Trophoblast cell (in vitro differentiated cells and primary cell): ENCODE data around the gene AKTIP.
A peak's percentile ranks its signal among the peaks of the same experiment; 100 is the strongest.

Experiments used
- DNase-seq, 2 donors: peaks; one replicate each; pipeline ENCODE4 v3.0.0-alpha.2; 2016
- H2AFZ ChIP-seq: 2 replicates; pipeline ENCODE4 v1.6.1; 2013; ENCODE audit warnings: low read length, moderate library complexity, mild to moderate bottlenecking; ENCODE audit not compliant: insufficient read depth, poor library complexity
- H2AK5ac ChIP-seq: 2 replicates; pipeline ENCODE4 v1.6.1; 2013; ENCODE audit warnings: mild to moderate bottlenecking, low read length
- H2BK120ac ChIP-seq: 2 replicates; pipeline ENCODE4 v1.6.1; 2013; ENCODE audit warnings: low read length, mild to moderate bottlenecking, moderate library complexity; ENCODE audit not compliant: insufficient read depth, poor library complexity
- H2BK12ac ChIP-seq: 2 replicates; pipeline ENCODE4 v1.6.1; 2013; ENCODE audit warnings: mild to moderate bottlenecking, low read length, moderate library complexity
- H2BK5ac ChIP-seq: 2 replicates; pipeline ENCODE4 v1.6.1; 2013; ENCODE audit warnings: low read length, low read depth, moderate library complexity, mild to moderate bottlenecking; ENCODE audit not compliant: poor library complexity
- H3K14ac ChIP-seq: 2 replicates; pipeline ENCODE4 v1.6.1; 2013; ENCODE audit warnings: mild to moderate bottlenecking, low read length
- H3K18ac ChIP-seq: 2 replicates; pipeline ENCODE4 v1.6.1; 2013; ENCODE audit warnings: mild to moderate bottlenecking, low read length
- H3K23ac ChIP-seq: 2 replicates; pipeline ENCODE4 v1.6.1; 2013; ENCODE audit warnings: low read length
- H3K27ac ChIP-seq: 2 replicates; pipeline ENCODE4 v1.5.1; 2013; ENCODE audit warnings: low read depth, mild to moderate bottlenecking, inconsistent platforms, low read length, moderate library complexity
- H3K27me3 ChIP-seq: 2 replicates; pipeline ENCODE4 v1.6.1; 2013; ENCODE audit warnings: inconsistent platforms, mild to moderate bottlenecking, low read length, moderate library complexity; ENCODE audit not compliant: insufficient read depth
- H3K36me3 ChIP-seq, 2 experiments: 1 replicate in 1 of 2; 2 replicates in 1 of 2; pipeline ENCODE4 v1.6.1; 2013; ENCODE audit warnings: low read length in 2 of 2, mild to moderate bottlenecking in 2 of 2, moderate library complexity in 1 of 2; ENCODE audit not compliant: insufficient read depth in 2 of 2, control insufficient read depth in 1 of 2
- H3K4ac ChIP-seq: 2 replicates; pipeline ENCODE4 v1.6.1; 2013; ENCODE audit warnings: low read depth, mild to moderate bottlenecking, low read length, moderate library complexity
- H3K4me1 ChIP-seq, 2 experiments: 1 replicate in 1 of 2; 2 replicates in 1 of 2; pipeline ENCODE4 v1.6.1; 2013; ENCODE audit warnings: low read length in 2 of 2, mild to moderate bottlenecking in 2 of 2, moderate library complexity in 1 of 2; ENCODE audit not compliant: insufficient read depth in 2 of 2, control insufficient read depth in 1 of 2
- H3K4me2 ChIP-seq: 2 replicates; pipeline ENCODE4 v1.6.1; 2013; ENCODE audit warnings: inconsistent platforms, mild to moderate bottlenecking, low read length, moderate library complexity
- H3K4me3 ChIP-seq: 2 replicates; pipeline ENCODE4 v1.5.1; 2013; ENCODE audit warnings: mild to moderate bottlenecking, low read depth, low read length, inconsistent platforms
- H3K79me1 ChIP-seq: one replicate; pipeline ENCODE4 v1.6.1; 2013; ENCODE audit warnings: low read length
- H3K79me2 ChIP-seq: 2 replicates; pipeline ENCODE4 v1.6.1; 2013; ENCODE audit warnings: low read length, mild to moderate bottlenecking; ENCODE audit not compliant: control insufficient read depth, insufficient read depth, poor library complexity
- H3K9ac ChIP-seq: 2 replicates; pipeline ENCODE4 v1.6.1; 2013; ENCODE audit warnings: mild to moderate bottlenecking, low read length
- H3K9me3 ChIP-seq: 2 replicates; pipeline ENCODE4 v1.6.1; 2013; ENCODE audit warnings: low read depth, mild to moderate bottlenecking, control low read depth, inconsistent platforms, low read length; ENCODE audit not compliant: insufficient read depth
- H4K12ac ChIP-seq: 2 replicates; pipeline ENCODE4 v1.6.1; 2013; ENCODE audit warnings: low read depth, mild to moderate bottlenecking, low read length, moderate library complexity
- H4K8ac ChIP-seq: 2 replicates; pipeline ENCODE4 v1.6.1; 2013; ENCODE audit warnings: low read depth, mild to moderate bottlenecking, low read length, moderate library complexity
- H4K91ac ChIP-seq: one replicate; pipeline ENCODE4 v1.6.1; 2013; ENCODE audit warnings: low read depth, mild to moderate bottlenecking, low read length, moderate library complexity
- WGBS: extraction: QIAGEN DNeasy Blood & Tissue Kit; methylation state at CpG from one replicate; pipeline ENCODE4 v1.1.7; 2013; ENCODE audit warnings: missing lambda C conversion rate; ENCODE audit not compliant: insufficient read length, insufficient coverage; ENCODE audit errors: extremely low coverage; 5-methylcytosine and 5-hydroxymethylcytosine counted together

The AKTIP gene

DNA sequence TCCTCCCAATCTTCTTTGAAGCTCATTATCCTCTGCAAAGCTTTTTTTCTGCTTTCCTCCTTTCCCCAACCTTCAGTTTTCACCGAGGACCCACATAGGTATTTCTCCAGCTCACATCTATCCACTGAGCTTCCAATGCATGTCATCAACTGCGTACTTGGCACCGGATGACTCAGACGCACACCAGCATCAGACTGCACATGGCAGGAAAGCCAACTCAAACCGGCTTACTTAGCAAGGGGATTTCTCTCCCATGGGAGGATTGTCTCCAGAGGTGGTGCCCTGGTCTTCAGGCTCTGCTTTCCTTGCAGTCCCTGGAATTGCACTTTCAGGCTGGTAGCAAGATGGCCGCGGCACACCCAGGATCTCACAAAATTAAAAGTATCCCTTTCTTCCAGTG lies 1.7 kb upstream of the AKTIP start:
- H4K12ac ChIP-seq = no peak overlapping the region
- peak overlapping the region; percentile 18 for H4K8ac ChIP-seq
- no peak overlapping the region for H3K4ac ChIP-seq
- no peak overlapping the region for H3K23ac ChIP-seq
- no peak overlapping the region for H2BK120ac ChIP-seq
- no peak overlapping the region for H2AK5ac ChIP-seq
- no peak overlapping the region for H2BK12ac ChIP-seq
- H3K36me3 ChIP-seq = no peaks in the 10 kb centered on the region
- peak; percentile 77 to 83 for DNase-seq
- peaks cover 8 to 16% of the 10 kb centered on the region in 2 experiments for H3K4me1 ChIP-seq
- no peak overlapping the region for H3K27ac ChIP-seq
- peaks cover 23% of the 10 kb centered on the region for H3K79me1 ChIP-seq
- H3K4me2 ChIP-seq = no peak overlapping the region
- peaks cover 9% of the 10 kb centered on the region for H3K79me2 ChIP-seq
- H4K91ac ChIP-seq = no peak overlapping the region
- H3K27me3 ChIP-seq = no peaks in the 10 kb centered on the region
- no peak overlapping the region for H3K14ac ChIP-seq
- H3K9me3 ChIP-seq = no peaks in the 10 kb centered on the region
- no peak overlapping the region for H3K4me3 ChIP-seq
- H3K9ac ChIP-seq = no peak overlapping the region
- WGBS = no CpG with 5 or more reads among the region's 7 CpGs
- no peak overlapping the region for H2AFZ ChIP-seq
- no peak overlapping the region for H2BK5ac ChIP-seq
- H3K18ac ChIP-seq = no peak overlapping the region

DNA sequence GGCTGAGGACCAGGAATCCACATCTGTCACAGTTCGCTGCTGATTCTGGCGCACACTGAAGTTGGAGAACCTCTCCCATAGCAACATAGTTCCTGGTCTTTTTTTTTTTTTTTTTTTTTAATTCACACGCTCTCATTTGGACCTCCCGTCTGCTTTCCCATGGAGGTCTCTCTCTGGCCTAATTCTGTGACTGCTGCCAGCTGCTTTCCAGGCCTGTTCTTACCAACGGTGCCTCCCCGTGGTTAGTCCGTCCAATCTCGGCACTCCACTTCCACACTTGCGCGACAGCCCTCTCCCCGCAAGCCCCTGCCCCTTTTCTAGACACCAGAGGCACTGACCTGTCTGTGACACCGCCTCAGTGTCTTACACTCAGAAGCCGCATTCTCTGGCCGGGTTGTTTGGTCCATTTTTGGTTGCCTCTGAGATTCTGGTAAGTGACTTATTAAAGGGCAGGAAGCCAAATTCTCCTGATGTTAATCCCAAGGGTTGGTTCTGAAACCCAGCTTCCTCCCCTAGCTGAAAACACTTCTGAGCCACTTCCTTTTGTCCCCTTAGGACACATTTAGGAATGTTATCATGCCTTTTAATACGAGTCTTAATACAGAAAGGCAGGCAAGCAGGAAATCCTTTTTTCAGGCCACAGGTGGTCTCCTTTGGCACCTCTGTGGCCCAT lies 1.1 kb upstream of the AKTIP start:
- no peak overlapping the region for H3K23ac ChIP-seq
- H3K9ac ChIP-seq = no peak overlapping the region
- no peak overlapping the region for H3K27ac ChIP-seq
- peaks cover 0 to under 1% of the 10 kb centered on the region in 2 experiments for H3K36me3 ChIP-seq
- no peaks in the 10 kb centered on the region for H3K9me3 ChIP-seq
- H2AFZ ChIP-seq = no peak overlapping the region
- H3K18ac ChIP-seq = no peak overlapping the region
- H3K79me1 ChIP-seq = peaks cover 23% of the 10 kb centered on the region
- H3K4ac ChIP-seq = no peak overlapping the region
- no peaks in the 10 kb centered on the region for H3K27me3 ChIP-seq
- WGBS = no CpG with 5 or more reads among the region's 15 CpGs
- H2BK12ac ChIP-seq = peak overlapping the region; percentile 3
- peak in 1 of 2 donors; percentile 23 for DNase-seq
- H4K91ac ChIP-seq = peak overlapping the region; percentile 9
- H2BK5ac ChIP-seq = no peak overlapping the region
- peaks cover 9% of the 10 kb centered on the region for H3K79me2 ChIP-seq
- no peak overlapping the region for H4K12ac ChIP-seq
- H3K4me1 ChIP-seq = peaks cover 8 to 16% of the 10 kb centered on the region in 2 experiments
- peak overlapping the region; percentile 8 for H2AK5ac ChIP-seq
- no peak overlapping the region for H3K14ac ChIP-seq
- no peak overlapping the region for H3K4me3 ChIP-seq
- H4K8ac ChIP-seq = peak overlapping the region; percentile 40
- no peak overlapping the region for H2BK120ac ChIP-seq
- peak overlapping the region; percentile 61 for H3K4me2 ChIP-seq

DNA sequence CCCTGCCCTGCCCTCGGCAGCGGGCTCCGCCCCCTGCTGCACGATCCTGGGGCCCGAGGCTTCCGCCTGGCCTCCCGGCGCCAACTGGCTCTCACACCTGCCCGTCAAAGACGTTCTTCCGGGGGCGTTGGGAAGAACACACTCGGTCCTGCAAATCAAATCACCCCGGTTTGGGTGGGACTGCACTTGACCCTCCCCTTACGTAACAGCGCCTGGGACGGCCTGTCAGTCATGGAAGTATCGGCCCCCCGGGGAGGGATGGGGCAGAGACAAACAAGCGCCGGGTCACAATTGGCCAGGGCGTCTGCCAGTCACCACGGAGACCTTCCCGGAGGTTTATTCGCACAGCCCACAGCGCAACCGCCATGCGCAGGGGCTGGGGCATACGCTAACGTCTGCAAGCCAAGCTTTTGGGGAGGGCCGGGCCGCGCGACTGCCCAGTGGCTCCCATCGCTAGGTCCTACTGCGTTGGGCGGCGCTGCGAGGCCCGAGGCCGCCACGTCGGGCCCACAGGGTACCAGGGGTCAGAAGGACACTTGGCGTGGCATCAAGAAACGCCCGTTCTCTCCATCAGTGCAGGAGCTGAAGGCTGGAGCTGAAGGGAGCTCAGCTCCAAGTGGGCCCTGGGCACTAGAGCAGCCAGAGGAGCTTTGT lies 388 bp upstream of the AKTIP start:
- H2BK5ac ChIP-seq = no peak overlapping the region
- DNase-seq = peak; percentile 100
- no CpG with 5 or more reads among the region's 46 CpGs for WGBS

DNA sequence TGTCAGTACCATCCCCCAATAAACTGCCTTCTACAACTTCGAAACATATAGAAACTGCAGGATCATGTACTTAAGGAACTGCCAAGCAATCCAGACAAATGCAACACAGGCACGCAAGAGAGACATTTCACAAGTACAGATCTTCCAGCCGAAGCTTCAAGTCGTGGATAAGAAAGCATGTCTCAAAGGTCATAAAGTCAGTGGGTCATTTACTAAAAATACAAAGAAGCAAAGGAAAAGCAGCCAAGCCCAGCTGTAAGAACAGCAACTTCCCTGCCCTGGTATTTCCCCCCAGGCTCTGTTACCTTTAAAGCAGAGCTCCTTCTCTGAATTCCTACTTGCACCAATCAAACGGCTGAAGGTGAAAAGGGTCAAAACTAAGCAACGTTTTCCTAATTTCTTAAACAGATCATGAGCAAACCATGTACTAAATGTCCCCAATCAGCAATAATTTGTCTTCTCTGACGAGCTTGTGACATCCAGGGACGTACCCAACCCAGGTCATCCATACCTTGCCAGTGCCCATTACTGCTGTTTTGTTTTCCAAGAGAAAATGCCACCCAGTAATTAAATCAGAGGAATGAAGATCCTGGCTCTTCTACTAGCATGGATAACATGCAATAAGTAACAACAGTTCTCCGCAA lies 1.7 kb downstream of the AKTIP start:
- no peak overlapping the region for H3K4ac ChIP-seq
- no peak overlapping the region for H2AK5ac ChIP-seq
- H3K9me3 ChIP-seq = no peaks in the 10 kb centered on the region
- peak overlapping the region; percentile 94 for H3K27ac ChIP-seq
- peak; percentile 60 to 77 for DNase-seq
- no peak overlapping the region for H3K18ac ChIP-seq
- H3K4me1 ChIP-seq = peaks cover 8 to 16% of the 10 kb centered on the region in 2 experiments
- peaks cover 9% of the 10 kb centered on the region for H3K79me2 ChIP-seq
- H3K4me2 ChIP-seq = peak overlapping the region; percentile 84
- H4K12ac ChIP-seq = no peak overlapping the region
- H2BK120ac ChIP-seq = peak overlapping the region; percentile 12
- no peak overlapping the region for H3K4me3 ChIP-seq
- H4K8ac ChIP-seq = no peak overlapping the region
- no peak overlapping the region for H3K14ac ChIP-seq
- H3K36me3 ChIP-seq = peaks cover 16 to 17% of the 10 kb centered on the region in 2 experiments
- H3K27me3 ChIP-seq = no peaks in the 10 kb centered on the region
- H3K79me1 ChIP-seq = peaks cover 23% of the 10 kb centered on the region
- no peak overlapping the region for H3K9ac ChIP-seq
- H2AFZ ChIP-seq = no peak overlapping the region
- no CpG with 5 or more reads among the region's 9 CpGs for WGBS
- H4K91ac ChIP-seq = no peak overlapping the region
- no peak overlapping the region for H3K23ac ChIP-seq
- H2BK5ac ChIP-seq = no peak overlapping the region
- no peak overlapping the region for H2BK12ac ChIP-seq

More for the DNA sequence above, 388 bp upstream of the AKTIP start:
- Histone ChIP-seq H3K79me1 (peaks cover 23% of the 10 kb centered on the region), H2AK5ac (no peak overlapping the region), H3K9ac (peak overlapping the region; percentile 25), H2AFZ (peak overlapping the region; percentile 41), H3K23ac (no peak overlapping the region), H3K4me2 (peak overlapping the region; percentile 61), H4K91ac (peak overlapping the region; percentile 88), H3K14ac (peak overlapping the region; percentile 91), H4K12ac (peak overlapping the region; percentile 94), H3K79me2 (peaks cover 9% of the 10 kb centered on the region), H3K4me1 (peaks cover 8 to 16% of the 10 kb centered on the region in 2 experiments), H3K36me3 (peaks cover under 1 to 5% of the 10 kb centered on the region in 2 experiments), H4K8ac (peak overlapping the region; percentile 94), H3K27me3 (no peaks in the 10 kb centered on the region), H3K4me3 (peak overlapping the region; percentile 71), H3K4ac (no peak overlapping the region), H2BK120ac (peak overlapping the region; percentile 3), H2BK12ac (peak overlapping the region; percentile 46), H3K9me3 (no peaks in the 10 kb centered on the region), H3K27ac (peak overlapping the region; percentile 41), H3K18ac (peak overlapping the region; percentile 53)
